ENCODE measurements around the gene ETAA1. TPM values are rescaled to one million over a fixed set of nuclear protein-coding genes. Genes with fewer than 3 reads are reported as not detected.

ETAA1 gene
- 21.9 TPM for total RNA-seq

DNA sequence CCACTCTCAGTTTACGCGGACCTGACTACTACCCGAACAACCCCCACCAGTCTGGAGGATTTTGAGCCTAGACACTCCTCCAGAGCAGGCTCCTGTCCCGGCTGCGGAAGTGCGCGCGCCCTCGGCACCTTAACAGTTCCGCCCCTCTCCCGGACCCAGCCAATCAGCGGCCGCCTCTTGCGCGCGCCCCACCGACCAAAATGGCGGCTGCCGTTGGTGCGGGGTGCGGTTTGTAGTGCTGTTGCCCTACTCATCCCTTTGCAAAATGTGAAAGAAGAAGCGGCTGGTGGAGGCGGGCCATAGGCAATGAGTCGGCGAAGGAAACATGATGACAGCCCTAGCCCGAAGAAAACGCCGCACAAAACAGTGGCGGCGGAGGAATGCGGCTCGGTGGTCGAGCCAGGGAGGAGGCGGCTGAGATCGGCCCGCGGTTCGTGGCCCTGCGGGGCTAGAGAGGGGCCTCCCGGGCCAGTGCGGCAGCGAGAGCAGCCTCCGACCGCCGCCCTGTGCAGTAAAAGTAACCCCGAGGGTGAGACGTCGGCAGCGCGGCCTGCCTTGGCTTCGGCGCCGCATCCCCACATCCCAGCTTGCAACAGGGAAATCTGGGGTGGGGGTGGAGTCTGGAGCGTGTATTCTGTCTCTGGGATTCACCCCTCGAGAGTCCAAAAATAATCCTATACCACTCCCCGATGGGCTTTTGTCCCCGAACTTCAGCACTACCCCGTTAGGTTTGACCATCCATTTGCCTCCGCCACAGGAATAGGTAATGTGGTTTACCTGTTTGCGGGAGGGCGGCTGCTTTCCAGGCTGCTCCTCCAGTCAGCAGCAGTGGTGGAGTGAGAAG is at the start of gene ETAA1:
ETAA1 (plus strand) TSS at position 191 of the 844 bp plus-strand sequence; CDS start at position 307, 116 bp downstream.

All from parietal lobe (tissue), 1 donor.